GM23338 (cell line): Measurements from ENCODE around the gene MLC1. TPM values are rescaled to one million over a fixed set of nuclear protein-coding genes. Genes with fewer than 3 reads are reported as not detected.
A peak's percentile ranks its signal among the peaks of the same experiment; 100 is the strongest.

Source experiments
- ATAC-seq: fragments of 200-7000 bp; cut with Tn5 transposase; 3 replicates; pipeline ENCODE4 v1.9.1; 2020
- DNase-seq: peaks from one replicate; pipeline ENCODE4 v3.0.0-alpha.2; 2015; ENCODE audit warnings: low spot score
- H2AFZ ChIP-seq: fragments of 200-600 bp; sonication (generic); 2 replicates; pipeline ENCODE4 v1.8.0; 2016; ENCODE audit warnings: antibody characterized with exemption, mild to moderate bottlenecking, moderate library complexity
- H3F3A ChIP-seq: fragments of 200-600 bp; sonication (generic); replicated peaks from 2 replicates; pipeline ENCODE4 v1.8.0; 2017; ENCODE audit warnings: antibody characterized with exemption, mixed run types, low read depth
- H3K27ac ChIP-seq: fragments of 200-600 bp; sonication (generic); 2 replicates; pipeline ENCODE4 v1.6.1; 2016; ENCODE audit warnings: low read depth
- H3K27me3 ChIP-seq: fragments of 200-600 bp; sonication (generic); 2 replicates; pipeline ENCODE4 v1.8.0; 2016; ENCODE audit warnings: mild to moderate bottlenecking, mixed run types, moderate library complexity; ENCODE audit not compliant: insufficient read depth
- H3K36me3 ChIP-seq: fragments of 200-600 bp; sonication (generic); 2 replicates; pipeline ENCODE4 v1.8.0; 2016; ENCODE audit warnings: mild to moderate bottlenecking; ENCODE audit not compliant: insufficient read depth
- H3K4me1 ChIP-seq: fragments of 200-600 bp; sonication (generic); 2 replicates; pipeline ENCODE4 v1.8.0; 2016; ENCODE audit warnings: mild to moderate bottlenecking, moderate library complexity; ENCODE audit not compliant: insufficient read depth
- H3K4me2 ChIP-seq: fragments of 200-600 bp; sonication (generic); 2 replicates; pipeline ENCODE4 v1.7.1; 2017; ENCODE audit warnings: mixed run types
- H3K4me3 ChIP-seq: fragments of 200-600 bp; sonication (generic); 2 replicates; pipeline ENCODE4 v1.6.1; 2016; ENCODE audit warnings: mixed run types
- H3K79me2 ChIP-seq: fragments of 200-600 bp; sonication (generic); replicated peaks from 2 replicates; pipeline ENCODE4 v1.8.0; 2017; ENCODE audit warnings: mild to moderate bottlenecking; ENCODE audit not compliant: insufficient read depth
- H3K9me2 ChIP-seq: fragments of 200-600 bp; sonication (generic); 2 replicates; pipeline ENCODE4 v1.8.0; 2017; ENCODE audit not compliant: insufficient read depth
- H4K20me1 ChIP-seq: fragments of 200-600 bp; sonication (generic); replicated peaks from 2 replicates; pipeline ENCODE4 v1.8.0; 2017; ENCODE audit warnings: mild to moderate bottlenecking; ENCODE audit not compliant: insufficient read depth
- H3K27ac Mint-ChIP-seq: 2 replicates; pipeline ENCODE4 v1.8.0; 2020; ENCODE audit warnings: inconsistent platforms, mild to moderate bottlenecking, moderate library complexity, mixed read lengths
- H3K27me3 Mint-ChIP-seq: 3 replicates; pipeline ENCODE4 v1.8.0; 2022; ENCODE audit warnings: low read depth, mild to moderate bottlenecking, moderate library complexity, mixed read lengths, inconsistent platforms; ENCODE audit not compliant: insufficient read depth, poor library complexity
- H3K36me3 Mint-ChIP-seq: 3 replicates; pipeline ENCODE4 v1.8.0; 2021; ENCODE audit warnings: low read depth, mild to moderate bottlenecking, inconsistent platforms, moderate library complexity, mixed read lengths
- H3K4me1 Mint-ChIP-seq: 3 replicates; pipeline ENCODE4 v1.8.0; 2020; ENCODE audit warnings: mild to moderate bottlenecking, inconsistent platforms, mixed read lengths
- H3K4me3 Mint-ChIP-seq: 3 replicates; pipeline ENCODE4 v1.8.0; 2021; ENCODE audit warnings: moderate library complexity, mild to moderate bottlenecking, inconsistent platforms, mixed read lengths
- H3K9me3 Mint-ChIP-seq: 3 replicates; pipeline ENCODE4 v1.8.0; 2020; ENCODE audit warnings: moderate library complexity, mild to moderate bottlenecking, inconsistent platforms, mixed read lengths
- ETS1 ChIP-seq: IDR thresholded peaks from 2 replicates; pipeline ENCODE4 v1.6.1; 2016; ENCODE audit warnings: antibody characterized with exemption
- EZH2 ChIP-seq: fragments of 200-600 bp; sonication (generic); IDR thresholded peaks from one replicate; pipeline ENCODE4 v1.8.0; 2017; ENCODE audit warnings: antibody characterized with exemption, mild to moderate bottlenecking, low read depth; ENCODE audit not compliant: unreplicated experiment
- EZH2phosphoT487 ChIP-seq: fragments of 200-600 bp; sonication (generic); IDR thresholded peaks from one replicate; pipeline ENCODE4 v1.8.1; 2018; ENCODE audit warnings: antibody characterized with exemption; ENCODE audit not compliant: unreplicated experiment
- JUNB ChIP-seq: IDR thresholded peaks from one replicate; pipeline ENCODE4 v1.6.1; 2016; ENCODE audit warnings: antibody characterized with exemption; ENCODE audit not compliant: unreplicated experiment
- NANOG ChIP-seq: IDR thresholded peaks from 2 replicates; pipeline ENCODE4 v1.6.1; 2016; ENCODE audit warnings: antibody characterized with exemption, borderline replicate concordance
- POLR2AphosphoS5 ChIP-seq: IDR thresholded peaks from 2 replicates; pipeline ENCODE4 v1.6.1; 2016; ENCODE audit warnings: antibody characterized with exemption, low read depth
- ZNF114 ChIP-seq: fragments of 250-450 bp; sonication (Bioruptor Pico); IDR thresholded peaks from 2 replicates; pipeline ENCODE4 v1.5.0; 2020; ENCODE audit warnings: mild to moderate bottlenecking, moderate library complexity
- ZNF331 ChIP-seq: fragments of 250-450 bp; sonication (Bioruptor Pico); IDR thresholded peaks from 2 replicates; pipeline ENCODE4 v1.5.0; 2020; ENCODE audit warnings: low read depth, mild to moderate bottlenecking, moderate library complexity
- polyA plus RNA-seq: library from polyadenylated mRNA; unstranded; fragments of >200 nt; fragmentation: Nextera tagmentation; extraction: Ambion mirVana; gene quantifications from 2 replicates; pipeline ENCODE4 v1.2.1, GENCODE V29; 2016
- total RNA-seq: library from RNA; depleted of rRNA; stranded (reverse); fragments of >200 nt; shearing (Covaris generic); gene quantifications from 2 replicates; pipeline ENCODE4 v1.2.3, GENCODE V29; 2014
- TF ChIP-seq, protein P1 (sequence below), 2 experiments: fragments of 200-600 bp in 1 of 2; sonication (generic) in 1 of 2; conservative IDR thresholded peaks; 2 replicates each; pipeline versions ENCODE4 v1.5.1 to v1.6.1; 2016 to 2017; ENCODE audit warnings: antibody characterized with exemption in 2 of 2, low read depth in 2 of 2, mild to moderate bottlenecking in 2 of 2, moderate library complexity in 1 of 2
- TF ChIP-seq, protein P2 (sequence below): fragments of 250-450 bp; sonication (Bioruptor Pico); IDR thresholded peaks from 2 replicates; pipeline ENCODE4 v1.5.0; 2020; ENCODE audit warnings: mild to moderate bottlenecking, moderate library complexity

The MLC1 gene
- total and polyA plus RNA-seq, 2 experiments from 2014 or later, result not detected

- TF ChIP-seq, protein P1, sequence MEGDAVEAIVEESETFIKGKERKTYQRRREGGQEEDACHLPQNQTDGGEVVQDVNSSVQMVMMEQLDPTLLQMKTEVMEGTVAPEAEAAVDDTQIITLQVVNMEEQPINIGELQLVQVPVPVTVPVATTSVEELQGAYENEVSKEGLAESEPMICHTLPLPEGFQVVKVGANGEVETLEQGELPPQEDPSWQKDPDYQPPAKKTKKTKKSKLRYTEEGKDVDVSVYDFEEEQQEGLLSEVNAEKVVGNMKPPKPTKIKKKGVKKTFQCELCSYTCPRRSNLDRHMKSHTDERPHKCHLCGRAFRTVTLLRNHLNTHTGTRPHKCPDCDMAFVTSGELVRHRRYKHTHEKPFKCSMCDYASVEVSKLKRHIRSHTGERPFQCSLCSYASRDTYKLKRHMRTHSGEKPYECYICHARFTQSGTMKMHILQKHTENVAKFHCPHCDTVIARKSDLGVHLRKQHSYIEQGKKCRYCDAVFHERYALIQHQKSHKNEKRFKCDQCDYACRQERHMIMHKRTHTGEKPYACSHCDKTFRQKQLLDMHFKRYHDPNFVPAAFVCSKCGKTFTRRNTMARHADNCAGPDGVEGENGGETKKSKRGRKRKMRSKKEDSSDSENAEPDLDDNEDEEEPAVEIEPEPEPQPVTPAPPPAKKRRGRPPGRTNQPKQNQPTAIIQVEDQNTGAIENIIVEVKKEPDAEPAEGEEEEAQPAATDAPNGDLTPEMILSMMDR (conservative IDR thresholded peaks at IDR 0.05; ENCODE audit: low read depth in 2 of 2), result no peak
- no peak for TF ChIP-seq EZH2
- TF ChIP-seq, protein P2, sequence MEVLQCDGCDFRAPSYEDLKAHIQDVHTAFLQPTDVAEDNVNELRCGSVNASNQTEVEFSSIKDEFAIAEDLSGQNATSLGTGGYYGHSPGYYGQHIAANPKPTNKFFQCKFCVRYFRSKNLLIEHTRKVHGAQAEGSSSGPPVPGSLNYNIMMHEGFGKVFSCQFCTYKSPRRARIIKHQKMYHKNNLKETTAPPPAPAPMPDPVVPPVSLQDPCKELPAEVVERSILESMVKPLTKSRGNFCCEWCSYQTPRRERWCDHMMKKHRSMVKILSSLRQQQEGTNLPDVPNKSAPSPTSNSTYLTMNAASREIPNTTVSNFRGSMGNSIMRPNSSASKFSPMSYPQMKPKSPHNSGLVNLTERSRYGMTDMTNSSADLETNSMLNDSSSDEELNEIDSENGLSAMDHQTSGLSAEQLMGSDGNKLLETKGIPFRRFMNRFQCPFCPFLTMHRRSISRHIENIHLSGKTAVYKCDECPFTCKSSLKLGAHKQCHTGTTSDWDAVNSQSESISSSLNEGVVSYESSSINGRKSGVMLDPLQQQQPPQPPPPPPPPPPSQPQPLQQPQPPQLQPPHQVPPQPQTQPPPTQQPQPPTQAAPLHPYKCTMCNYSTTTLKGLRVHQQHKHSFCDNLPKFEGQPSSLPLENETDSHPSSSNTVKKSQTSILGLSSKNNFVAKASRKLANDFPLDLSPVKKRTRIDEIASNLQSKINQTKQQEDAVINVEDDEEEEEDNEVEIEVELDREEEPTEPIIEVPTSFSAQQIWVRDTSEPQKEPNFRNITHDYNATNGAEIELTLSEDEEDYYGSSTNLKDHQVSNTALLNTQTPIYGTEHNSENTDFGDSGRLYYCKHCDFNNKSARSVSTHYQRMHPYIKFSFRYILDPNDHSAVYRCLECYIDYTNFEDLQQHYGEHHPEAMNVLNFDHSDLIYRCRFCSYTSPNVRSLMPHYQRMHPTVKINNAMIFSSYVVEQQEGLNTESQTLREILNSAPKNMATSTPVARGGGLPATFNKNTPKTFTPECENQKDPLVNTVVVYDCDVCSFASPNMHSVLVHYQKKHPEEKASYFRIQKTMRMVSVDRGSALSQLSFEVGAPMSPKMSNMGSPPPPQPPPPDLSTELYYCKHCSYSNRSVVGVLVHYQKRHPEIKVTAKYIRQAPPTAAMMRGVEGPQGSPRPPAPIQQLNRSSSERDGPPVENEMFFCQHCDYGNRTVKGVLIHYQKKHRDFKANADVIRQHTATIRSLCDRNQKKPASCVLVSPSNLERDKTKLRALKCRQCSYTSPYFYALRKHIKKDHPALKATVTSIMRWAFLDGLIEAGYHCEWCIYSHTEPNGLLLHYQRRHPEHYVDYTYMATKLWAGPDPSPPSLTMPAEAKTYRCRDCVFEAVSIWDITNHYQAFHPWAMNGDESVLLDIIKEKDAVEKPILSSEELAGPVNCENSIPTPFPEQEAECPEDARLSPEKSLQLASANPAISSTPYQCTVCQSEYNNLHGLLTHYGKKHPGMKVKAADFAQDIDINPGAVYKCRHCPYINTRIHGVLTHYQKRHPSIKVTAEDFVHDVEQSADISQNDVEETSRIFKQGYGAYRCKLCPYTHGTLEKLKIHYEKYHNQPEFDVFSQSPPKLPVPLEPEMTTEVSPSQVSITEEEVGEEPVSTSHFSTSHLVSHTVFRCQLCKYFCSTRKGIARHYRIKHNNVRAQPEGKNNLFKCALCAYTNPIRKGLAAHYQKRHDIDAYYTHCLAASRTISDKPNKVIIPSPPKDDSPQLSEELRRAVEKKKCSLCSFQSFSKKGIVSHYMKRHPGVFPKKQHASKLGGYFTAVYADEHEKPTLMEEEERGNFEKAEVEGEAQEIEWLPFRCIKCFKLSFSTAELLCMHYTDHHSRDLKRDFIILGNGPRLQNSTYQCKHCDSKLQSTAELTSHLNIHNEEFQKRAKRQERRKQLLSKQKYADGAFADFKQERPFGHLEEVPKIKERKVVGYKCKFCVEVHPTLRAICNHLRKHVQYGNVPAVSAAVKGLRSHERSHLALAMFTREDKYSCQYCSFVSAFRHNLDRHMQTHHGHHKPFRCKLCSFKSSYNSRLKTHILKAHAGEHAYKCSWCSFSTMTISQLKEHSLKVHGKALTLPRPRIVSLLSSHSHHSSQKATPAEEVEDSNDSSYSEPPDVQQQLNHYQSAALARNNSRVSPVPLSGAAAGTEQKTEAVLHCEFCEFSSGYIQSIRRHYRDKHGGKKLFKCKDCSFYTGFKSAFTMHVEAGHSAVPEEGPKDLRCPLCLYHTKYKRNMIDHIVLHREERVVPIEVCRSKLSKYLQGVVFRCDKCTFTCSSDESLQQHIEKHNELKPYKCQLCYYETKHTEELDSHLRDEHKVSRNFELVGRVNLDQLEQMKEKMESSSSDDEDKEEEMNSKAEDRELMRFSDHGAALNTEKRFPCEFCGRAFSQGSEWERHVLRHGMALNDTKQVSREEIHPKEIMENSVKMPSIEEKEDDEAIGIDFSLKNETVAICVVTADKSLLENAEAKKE (CRISPR knock-in tag), result no peak
These were observed 49.9 kb downstream of the MLC1 start (continued) for GRCh38 chr22:50035131-50035881.

DNA sequence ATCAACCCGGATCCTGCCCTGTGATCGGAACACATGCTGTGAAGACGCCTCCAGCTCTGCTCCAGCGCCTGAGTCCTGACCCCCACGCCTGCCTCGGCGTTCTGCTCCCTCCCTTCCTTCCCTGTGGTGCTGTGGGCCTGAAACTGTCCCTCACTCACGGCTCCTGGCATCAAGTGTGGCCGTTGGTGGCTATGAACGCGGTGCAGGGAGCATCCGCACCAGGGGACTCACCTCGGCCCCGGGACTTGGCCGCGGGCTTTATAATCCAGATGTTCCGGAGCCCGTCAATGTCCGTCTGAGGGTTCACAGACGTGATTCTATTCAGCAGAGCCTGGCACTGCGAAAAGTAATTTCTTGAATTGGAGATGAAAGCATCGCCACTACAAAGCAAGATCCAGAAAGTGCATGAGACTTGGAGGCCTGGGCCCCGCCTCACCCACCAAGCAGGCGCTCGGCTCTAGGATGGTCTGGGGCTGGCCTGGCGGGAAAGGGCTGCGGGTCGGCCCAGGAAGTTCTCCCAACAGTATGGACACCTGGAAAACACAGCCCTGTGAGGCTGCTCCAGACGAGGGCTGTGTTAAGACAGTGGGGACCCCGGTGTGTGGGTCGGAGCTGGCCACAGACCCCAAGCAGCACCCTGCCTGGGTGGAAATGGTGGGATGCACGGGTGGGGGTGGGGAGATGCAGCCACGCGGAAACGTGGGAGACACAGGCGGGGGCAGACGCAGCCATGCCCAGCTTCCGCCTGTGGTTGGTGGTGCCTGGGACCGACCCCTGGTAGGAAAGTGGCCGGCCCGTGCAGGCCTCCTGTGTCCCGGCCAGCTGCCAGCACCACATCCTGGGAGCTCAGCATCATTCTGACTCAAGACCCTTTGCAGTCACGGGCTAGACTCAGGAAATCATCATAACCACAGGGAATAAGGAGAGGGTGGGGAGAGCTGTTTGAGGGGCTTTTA lies 50.8 kb downstream of the MLC1 start:
- Histone ChIP-seq H2AFZ (peak overlapping the region; percentile 10; the same call in 1 of the 2 replicates), H3F3A (no peaks in the 10 kb centered on the region), H3K27me3 (peaks cover 15% of the 10 kb centered on the region; the same call in 1 of the 2 replicates), H3K4me3 (no peak overlapping the region), H3K4me2 (no peak overlapping the region), H4K20me1 (no peaks in the 10 kb centered on the region), H3K9me2 (no peaks in the 10 kb centered on the region), H3K36me3 (no peaks in the 10 kb centered on the region), H3K4me1 (no peaks in the 10 kb centered on the region), H3K27ac (no peak overlapping the region), H3K79me2 (no peaks in the 10 kb centered on the region)
- Mint-ChIP-seq H3K9me3 (no peaks in the 10 kb centered on the region), H3K4me1 (no peaks in the 10 kb centered on the region), H3K4me3 (no peak overlapping the region), H3K36me3 (no peaks in the 10 kb centered on the region), H3K27ac (no peak overlapping the region), H3K27me3 (peaks cover 13% of the 10 kb centered on the region)
- DNase-seq, result no peak
- ATAC-seq, result no peak
- TF ChIP-seq EZH2phosphoT487, result no peak
- no peak for TF ChIP-seq EZH2
- TF ChIP-seq, protein P1 (conservative IDR thresholded peaks at IDR 0.05; ENCODE audit: low read depth in 2 of 2), result no peak
- no peak for TF ChIP-seq ZNF331 (CRISPR knock-in tag)
- TF ChIP-seq ETS1, result no peak
- no peak for TF ChIP-seq NANOG
- TF ChIP-seq POLR2AphosphoS5, result no peak
- no peak for TF ChIP-seq JUNB
- TF ChIP-seq ZNF114 (CRISPR knock-in tag), result no peak
